ENCODE results near the gene KCNC1. TPM values are rescaled to one million over a fixed set of nuclear protein-coding genes. Genes with fewer than 3 reads are reported as not detected.

KCNC1 gene
- total RNA-seq, 2 donors from 2014 or later = 0.19 to 0.37 TPM

DNA sequence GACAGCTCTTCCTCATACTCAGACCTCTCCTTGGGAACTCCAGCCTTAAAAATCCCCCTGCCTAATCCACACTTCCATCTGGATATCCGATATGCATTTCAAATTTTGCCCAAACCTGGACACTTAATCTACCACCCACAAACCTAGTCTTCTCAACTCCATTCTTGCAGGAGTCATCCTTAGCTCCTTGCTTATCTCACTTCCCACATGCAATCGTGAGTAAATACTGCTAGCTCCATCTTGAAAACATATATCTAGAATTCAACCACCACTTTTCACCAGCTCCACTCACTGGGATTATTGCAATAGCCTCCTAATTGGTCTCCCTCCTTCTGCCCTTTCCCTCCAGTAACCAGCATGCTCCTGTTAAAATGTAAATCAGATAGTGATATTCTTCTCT, 17.8 kb upstream of the KCNC1 start:
- Histone ChIP-seq H3K4me1 (no peaks in the 10 kb centered on the region), H3K27ac (no peak overlapping the region), H3K4me3 (no peak overlapping the region), H3K27me3 (peaks cover 33% of the 10 kb centered on the region), H3K36me3 (no peaks in the 10 kb centered on the region), H3K9me3 (no peaks in the 10 kb centered on the region), H3K9ac (ENCODE audit: low read depth in 2 of 2, low read length in 2 of 2) (no peak overlapping the region)
- DNase-seq = no peak
- intact Hi-C loops (cut with DNase I) = no loop called here
- TF ChIP-seq, protein P1, sequence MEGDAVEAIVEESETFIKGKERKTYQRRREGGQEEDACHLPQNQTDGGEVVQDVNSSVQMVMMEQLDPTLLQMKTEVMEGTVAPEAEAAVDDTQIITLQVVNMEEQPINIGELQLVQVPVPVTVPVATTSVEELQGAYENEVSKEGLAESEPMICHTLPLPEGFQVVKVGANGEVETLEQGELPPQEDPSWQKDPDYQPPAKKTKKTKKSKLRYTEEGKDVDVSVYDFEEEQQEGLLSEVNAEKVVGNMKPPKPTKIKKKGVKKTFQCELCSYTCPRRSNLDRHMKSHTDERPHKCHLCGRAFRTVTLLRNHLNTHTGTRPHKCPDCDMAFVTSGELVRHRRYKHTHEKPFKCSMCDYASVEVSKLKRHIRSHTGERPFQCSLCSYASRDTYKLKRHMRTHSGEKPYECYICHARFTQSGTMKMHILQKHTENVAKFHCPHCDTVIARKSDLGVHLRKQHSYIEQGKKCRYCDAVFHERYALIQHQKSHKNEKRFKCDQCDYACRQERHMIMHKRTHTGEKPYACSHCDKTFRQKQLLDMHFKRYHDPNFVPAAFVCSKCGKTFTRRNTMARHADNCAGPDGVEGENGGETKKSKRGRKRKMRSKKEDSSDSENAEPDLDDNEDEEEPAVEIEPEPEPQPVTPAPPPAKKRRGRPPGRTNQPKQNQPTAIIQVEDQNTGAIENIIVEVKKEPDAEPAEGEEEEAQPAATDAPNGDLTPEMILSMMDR (IDR thresholded peaks at IDR 0.05) = no peak

DNA sequence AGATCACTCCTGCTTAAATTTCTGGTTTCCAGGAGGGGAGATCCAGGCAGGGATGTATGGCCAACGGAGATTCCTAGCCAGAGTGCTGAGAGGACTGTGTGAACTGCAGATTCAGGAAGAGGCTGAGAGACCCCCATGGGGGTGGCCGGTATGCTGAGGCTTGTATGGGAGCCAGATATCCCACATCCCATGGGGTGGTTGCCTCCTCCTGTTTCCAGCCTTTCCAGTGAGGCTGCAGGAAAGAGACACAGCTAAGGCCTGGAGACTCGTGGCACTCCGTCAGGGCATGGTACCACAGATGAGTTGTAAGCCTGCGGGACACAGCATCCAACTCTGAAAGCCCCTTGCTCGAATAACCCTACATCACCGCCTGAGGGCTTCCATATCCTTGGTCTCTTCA, 16.6 kb upstream of the KCNC1 start:
- TF ChIP-seq, protein P1 (IDR thresholded peaks at IDR 0.05) = no peak
- no peaks in the 10 kb centered on the region for H3K36me3 ChIP-seq
- no peaks in the 10 kb centered on the region for H3K4me1 ChIP-seq
- H3K4me3 ChIP-seq = no peak overlapping the region
- H3K27me3 ChIP-seq = peaks cover 43% of the 10 kb centered on the region
- H3K27ac ChIP-seq = no peak overlapping the region
- no peak overlapping the region for H3K9ac ChIP-seq (ENCODE audit: low read depth in 2 of 2, low read length in 2 of 2)
- intact Hi-C loops (cut with DNase I) = no loop called here
- DNase-seq = no peak
- no peaks in the 10 kb centered on the region for H3K9me3 ChIP-seq

DNA sequence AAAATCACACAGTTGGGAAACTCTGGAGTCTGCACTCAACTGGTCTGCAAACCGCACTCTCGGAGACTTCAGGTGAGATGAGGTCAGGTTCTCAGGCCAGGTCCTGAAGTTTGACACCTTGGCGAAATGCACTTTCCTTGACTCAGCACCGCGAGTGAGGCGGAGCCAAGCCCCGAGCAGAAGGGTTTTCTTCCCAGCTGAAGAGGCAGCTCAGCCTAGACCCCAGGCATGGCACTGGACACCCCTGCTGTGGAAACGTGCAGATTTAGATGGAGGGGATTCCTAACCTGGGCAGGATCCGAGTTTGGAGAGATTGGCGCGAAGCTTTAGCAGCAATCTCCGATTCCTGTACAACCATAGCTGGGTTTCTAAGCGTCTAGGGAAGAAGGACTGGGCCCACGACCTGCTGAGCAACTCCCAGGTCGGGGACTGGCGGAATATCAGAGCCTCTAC, 16.0 kb upstream of the KCNC1 start:
- Histone ChIP-seq H3K9ac (ENCODE audit: low read depth in 2 of 2, low read length in 2 of 2) (no peak overlapping the region), H3K4me1 (no peaks in the 10 kb centered on the region), H3K36me3 (no peaks in the 10 kb centered on the region), H3K9me3 (no peaks in the 10 kb centered on the region), H3K4me3 (no peak overlapping the region), H3K27me3 (peaks cover 44% of the 10 kb centered on the region), H3K27ac (no peak overlapping the region)
- intact Hi-C loops (cut with DNase I) = no loop called here
- TF ChIP-seq, protein P1 (IDR thresholded peaks at IDR 0.05) = no peak
- DNase-seq = no peak

DNA sequence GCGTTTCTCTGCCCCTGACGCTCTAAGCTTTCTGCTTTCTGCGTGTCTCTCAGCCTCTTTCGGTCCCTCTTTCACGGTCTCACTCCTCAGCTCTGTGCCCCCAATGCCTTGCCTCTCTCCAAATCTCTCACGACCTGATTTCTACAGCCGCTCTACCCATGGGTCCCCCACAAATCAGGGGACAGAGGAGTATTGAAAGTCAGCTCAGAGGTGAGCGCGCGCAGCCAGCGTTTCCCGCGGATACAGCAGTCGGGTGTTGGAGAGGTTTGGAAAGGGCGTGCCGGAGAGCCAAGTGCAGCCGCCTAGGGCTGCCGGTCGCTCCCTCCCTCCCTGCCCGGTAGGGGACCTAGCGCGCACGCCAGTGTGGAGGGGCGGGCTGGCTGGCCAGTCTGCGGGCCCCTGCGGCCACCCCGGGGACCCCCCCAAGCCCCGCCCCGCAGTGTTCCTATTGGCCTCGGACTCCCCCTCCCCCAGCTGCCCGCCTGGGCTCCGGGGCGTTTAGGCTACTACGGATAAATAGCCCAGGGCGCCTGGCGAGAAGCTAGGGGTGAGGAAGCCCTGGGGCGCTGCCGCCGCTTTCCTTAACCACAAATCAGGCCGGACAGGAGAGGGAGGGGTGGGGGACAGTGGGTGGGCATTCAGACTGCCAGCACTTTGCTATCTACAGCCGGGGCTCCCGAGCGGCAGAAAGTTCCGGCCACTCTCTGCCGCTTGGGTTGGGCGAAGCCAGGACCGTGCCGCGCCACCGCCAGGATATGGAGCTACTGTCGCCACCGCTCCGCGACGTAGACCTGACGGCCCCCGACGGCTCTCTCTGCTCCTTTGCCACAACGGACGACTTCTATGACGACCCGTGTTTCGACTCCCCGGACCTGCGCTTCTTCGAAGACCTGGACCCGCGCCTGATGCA, 15.3 kb upstream of the KCNC1 start, which contains the start of gene MYOD1:
Gene MYOD1 (plus strand): TSS at position 544 of the 910 bp plus-strand sequence. CDS start 212 bp downstream, at position 756.
- Histone ChIP-seq H3K36me3 (no peaks in the 10 kb centered on the region), H3K4me3 (no peak within 1 kb of the TSS), H3K9me3 (no peaks in the 10 kb centered on the region), H3K27me3 (peaks cover 47% of the 10 kb centered on the region), H3K27ac (no peak within 1 kb of the TSS), H3K4me1 (no peaks in the 10 kb centered on the region), H3K9ac (ENCODE audit: low read depth in 2 of 2, low read length in 2 of 2) (no peak within 1 kb of the TSS)
- intact Hi-C loops (cut with DNase I) = no loop called here
- TF ChIP-seq, protein P1 (IDR thresholded peaks at IDR 0.05) = no peak
- DNase-seq = no peak

DNA sequence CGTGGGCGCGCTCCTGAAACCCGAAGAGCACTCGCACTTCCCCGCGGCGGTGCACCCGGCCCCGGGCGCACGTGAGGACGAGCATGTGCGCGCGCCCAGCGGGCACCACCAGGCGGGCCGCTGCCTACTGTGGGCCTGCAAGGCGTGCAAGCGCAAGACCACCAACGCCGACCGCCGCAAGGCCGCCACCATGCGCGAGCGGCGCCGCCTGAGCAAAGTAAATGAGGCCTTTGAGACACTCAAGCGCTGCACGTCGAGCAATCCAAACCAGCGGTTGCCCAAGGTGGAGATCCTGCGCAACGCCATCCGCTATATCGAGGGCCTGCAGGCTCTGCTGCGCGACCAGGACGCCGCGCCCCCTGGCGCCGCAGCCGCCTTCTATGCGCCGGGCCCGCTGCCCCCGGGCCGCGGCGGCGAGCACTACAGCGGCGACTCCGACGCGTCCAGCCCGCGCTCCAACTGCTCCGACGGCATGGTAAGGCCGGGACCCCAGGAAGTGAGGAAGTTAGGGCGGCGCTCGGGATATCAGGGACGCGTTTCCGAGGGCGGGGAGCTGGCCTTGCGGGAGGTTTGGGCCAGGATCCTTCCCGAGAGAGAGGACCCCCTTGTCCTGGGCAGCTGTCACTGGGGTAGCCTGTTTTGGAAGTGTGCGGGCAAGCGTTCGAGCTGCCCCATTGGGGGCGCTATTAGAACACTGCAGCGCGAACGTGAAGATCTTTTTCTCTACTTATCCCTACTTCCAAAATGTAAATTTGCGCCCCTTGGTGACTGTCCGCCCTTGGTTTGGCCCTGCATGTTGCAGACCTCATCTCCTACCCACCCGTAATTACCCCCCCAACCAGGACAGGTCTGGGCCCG, 14.4 kb upstream of the KCNC1 start:
- H3K9ac ChIP-seq (ENCODE audit: low read depth in 2 of 2, low read length in 2 of 2) = no peak overlapping the region

More for the DNA sequence above, 14.4 kb upstream of the KCNC1 start:
- Histone ChIP-seq H3K27me3 (peaks cover 47% of the 10 kb centered on the region), H3K27ac (no peak overlapping the region), H3K36me3 (no peaks in the 10 kb centered on the region), H3K9me3 (no peaks in the 10 kb centered on the region), H3K4me1 (no peaks in the 10 kb centered on the region), H3K4me3 (no peak overlapping the region)
- TF ChIP-seq, protein P1 (IDR thresholded peaks at IDR 0.05) = no peak
- intact Hi-C loops (cut with DNase I) = no loop called here
- no peak for DNase-seq
